Measurements from ENCODE around the gene MKRN2. TPM values are rescaled to one million over a fixed set of nuclear protein-coding genes. Genes with fewer than 3 reads are reported as not detected.

MKRN2 gene
- total RNA-seq, 2 donors from 2014 or later = 21.6 to 23.9 TPM

DNA sequence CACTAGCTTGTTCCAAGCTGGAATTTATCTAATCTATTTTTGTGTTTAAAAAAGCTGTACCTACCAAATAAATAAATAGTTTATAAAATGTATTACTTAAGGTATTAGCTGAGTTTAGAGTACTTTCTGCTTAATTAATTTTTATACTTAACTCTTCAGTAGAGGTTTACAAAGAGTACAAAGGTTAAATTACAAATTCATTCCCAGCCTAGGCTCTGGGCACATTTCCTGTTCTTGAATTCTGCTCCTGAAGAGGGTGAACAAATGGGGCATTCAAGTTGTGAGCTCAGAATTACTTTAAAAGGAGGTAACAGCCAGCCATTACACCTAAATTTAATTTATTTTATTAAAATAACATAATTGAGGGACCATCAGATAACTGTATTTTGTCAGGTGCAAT is 26.4 kb downstream of the MKRN2 start:
- DNase-seq (ENCODE audit: low spot score) = no peak
- intact Hi-C loops (cut with DNase I) = no loop called here

DNA sequence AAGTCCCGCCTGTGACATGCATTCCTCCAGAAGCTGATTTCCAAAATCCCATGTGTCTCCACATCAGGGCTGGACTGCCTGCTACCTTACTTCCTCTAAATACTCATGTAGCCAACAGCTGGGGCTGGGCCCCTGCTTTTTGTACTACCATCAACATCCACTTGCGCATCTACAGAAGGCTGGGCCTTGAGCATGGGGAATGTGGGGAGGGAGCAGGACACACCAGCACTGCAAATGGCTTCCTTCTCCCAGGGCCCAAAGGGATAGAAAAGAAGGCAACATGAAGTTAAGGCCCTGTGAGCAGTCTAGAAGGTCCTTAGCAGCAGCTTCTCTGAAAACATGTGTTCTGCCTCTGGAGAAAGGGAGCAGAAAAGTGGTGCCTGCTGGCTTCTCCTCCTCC is 27.2 kb downstream of the MKRN2 start:
- no peak for DNase-seq (ENCODE audit: low spot score)
- intact Hi-C loops (cut with DNase I) = no loop called here

DNA sequence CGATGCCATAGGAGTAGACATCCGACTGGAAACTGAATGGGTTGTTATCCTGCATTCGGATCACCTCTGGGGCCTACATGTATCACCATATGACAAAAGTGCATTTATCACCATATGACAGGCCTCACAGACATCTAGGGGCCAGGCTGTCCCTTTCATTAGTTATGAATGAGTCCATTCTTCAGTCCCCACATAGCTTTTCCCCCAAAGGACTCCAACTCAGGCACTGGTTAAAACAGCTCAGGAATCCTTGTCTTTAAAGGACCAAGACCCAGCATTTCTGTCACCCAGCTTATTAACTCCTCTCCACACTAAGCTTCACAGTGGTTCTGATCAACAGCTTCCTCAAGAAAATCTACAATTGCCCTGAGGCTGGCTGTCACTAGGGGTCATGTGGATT is 28.3 kb downstream of the MKRN2 start:
- no peak for DNase-seq (ENCODE audit: low spot score)
- intact Hi-C loops (cut with DNase I) = no loop called here

DNA sequence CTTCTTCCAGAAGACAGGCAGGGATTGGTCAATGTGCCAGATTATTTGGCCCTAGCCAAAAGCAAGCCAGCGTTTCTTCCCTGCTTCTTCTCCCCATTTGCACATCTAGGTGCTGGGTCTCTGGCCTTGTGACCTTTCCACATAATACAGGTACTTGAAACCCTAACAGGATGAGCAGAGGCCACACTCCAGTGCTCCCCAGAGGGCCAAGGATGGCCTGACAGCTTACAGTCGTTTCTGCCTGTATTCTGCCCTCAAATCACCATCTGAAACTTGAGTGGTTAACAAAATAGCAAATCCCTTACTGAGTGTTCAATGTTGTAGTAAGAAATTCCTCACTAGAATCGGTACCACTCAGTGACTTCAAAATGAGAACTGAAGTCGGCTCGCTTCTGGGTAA is 29.1 kb downstream of the MKRN2 start:
- DNase-seq (ENCODE audit: low spot score) = no peak
- intact Hi-C loops (cut with DNase I) = no loop called here

DNA sequence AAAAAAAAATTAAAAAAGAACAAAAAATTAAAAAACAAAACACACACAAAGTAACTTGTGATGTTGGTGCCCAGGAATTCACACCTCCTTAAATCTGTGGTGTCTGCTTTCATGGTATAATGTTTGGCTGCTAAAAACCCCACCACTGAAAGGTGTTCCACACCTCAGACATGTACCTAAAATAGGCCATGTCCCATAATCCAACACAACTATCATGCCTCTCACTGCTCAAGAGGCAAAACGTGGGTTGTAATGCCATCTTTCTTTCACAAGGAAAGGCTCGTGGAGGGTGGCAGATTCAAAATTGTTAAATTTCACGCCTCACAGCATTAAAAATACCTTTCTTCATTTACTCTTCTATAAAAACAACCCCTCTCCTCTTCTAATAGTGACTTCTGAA is 29.5 kb downstream of the MKRN2 start:
- intact Hi-C loops (cut with DNase I) = no loop called here
- no peak for DNase-seq (ENCODE audit: low spot score)

DNA sequence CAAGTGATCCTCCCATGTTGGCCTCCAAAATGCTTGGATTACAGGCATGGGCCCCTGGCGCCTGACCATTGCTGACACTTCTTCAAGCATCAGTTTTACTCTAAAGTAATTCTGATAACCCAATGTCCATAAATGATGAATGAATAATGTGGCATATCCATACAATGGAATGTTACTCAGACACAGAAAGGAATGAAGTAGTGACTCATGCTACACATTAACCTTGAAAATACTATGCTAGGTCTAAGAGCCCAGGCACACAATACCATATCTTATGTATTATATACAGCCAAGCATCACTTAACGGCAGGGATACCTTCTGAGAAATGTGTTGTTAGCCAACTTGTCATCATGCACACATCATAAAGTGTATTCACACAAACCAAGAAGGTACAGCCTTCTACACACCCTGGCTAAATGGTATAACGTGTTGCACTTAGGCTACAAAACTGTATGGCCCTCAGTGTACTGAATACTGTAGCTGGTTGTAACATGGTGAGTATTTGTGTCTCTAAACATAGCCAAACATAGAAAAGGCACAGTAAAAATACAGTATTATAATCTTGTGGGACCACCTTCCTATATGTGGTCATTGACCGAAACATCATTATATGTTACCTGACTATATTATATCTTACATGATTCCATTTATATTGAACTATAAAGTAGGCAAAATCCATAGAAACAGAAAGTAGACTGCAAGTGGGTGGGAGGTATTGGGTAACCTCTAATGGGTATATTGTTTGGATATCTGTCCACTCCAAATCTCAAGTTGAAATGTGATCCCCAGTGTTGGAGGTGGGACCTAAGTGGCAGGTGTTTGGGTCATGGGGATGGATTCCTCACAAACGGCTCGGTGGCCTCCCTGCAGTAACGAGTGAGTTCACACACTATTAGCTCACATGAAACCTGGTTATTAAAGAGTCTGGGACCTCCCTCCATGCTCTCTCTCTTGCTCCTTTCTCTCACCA is 31.4 kb downstream of the MKRN2 start:
- no peak for DNase-seq (ENCODE audit: low spot score)
- intact Hi-C loops (cut with DNase I) = no loop called here

DNA sequence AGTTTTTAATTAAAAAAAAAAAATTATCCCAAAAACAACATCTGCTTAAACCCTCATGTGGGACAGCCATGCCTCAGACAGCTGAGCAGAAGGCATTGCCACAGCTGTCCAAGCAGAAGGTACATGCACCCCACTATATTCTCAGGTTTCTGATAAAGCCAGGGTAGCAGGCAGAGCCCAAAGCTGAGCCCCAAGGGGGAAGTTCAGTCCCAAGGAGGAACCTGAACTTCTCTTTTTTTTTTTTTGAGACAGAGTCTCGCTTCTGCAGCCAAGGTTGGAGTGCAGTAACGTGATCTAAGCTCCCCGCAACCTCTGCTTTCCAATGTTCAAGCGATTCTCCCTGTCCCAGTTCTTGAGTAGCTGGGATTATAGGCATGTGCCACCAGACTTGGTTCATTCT is 33.2 kb downstream of the MKRN2 start:
- intact Hi-C loops (cut with DNase I) = loop anchor here in 1 of 2 donors (10.0 kb wide), 1 partner anchor 125 kb away; no protein-coding TSS in a partner anchor
- DNase-seq (ENCODE audit: low spot score) = no peak

DNA sequence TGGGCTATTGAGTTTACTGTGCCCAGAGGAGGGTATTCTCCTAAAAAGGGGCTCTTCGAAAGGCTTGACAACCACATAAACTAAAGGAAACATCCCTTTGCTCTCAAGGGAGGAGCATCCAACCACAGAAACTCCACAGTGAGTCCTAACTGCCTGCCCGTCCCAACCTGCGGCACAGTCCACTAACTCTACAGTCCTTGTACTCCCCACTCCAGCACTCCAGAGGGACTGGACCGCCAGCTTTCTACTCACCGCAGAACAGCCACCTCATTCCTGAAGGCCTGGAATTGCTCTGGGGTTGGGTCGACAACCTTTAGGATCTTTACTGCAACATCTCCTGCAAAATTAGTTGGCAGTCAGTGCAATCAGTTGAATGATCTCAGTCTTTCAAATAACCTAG is 34.6 kb downstream of the MKRN2 start:
- intact Hi-C loops (cut with DNase I) = loop anchor here in 1 of 2 donors (10.0 kb wide), 1 partner anchor 123 kb away; no protein-coding TSS in a partner anchor
- DNase-seq (ENCODE audit: low spot score) = no peak

DNA sequence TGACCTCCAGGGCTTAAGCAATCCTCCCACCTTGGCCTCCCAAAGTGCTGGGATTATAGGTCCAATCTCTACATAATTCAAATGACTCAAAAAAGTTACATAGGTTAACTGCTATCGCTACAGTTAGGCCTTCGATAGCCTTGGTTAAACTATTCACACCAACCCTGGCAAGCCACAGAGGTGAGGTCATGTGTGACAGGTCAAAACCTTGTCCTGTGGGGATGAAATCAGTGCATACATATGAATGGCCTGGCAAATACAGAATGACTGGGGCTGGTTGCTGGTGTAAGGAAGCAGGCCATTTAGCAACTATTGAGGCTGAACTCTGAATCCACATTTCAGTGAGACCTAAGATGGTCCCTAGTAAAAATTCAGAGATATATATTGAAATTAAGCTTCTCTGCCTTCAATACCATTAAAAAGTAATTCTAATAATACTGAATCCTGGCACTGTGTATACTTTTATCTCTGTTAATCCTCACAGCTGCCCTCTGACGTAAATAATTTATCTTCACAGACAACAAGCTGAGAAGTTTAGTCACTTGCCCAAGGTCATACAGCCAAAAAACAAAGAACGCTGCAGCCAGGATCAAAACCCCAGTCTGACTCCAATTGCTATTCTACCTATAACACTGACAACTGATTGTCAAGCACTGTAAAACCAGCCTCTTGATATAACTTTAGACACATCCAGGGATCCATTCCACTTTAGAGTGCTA is 35.3 kb downstream of the MKRN2 start:
- DNase-seq (ENCODE audit: low spot score) = no peak
- intact Hi-C loops (cut with DNase I) = loop anchor here in 1 of 2 donors (10.0 kb wide), 1 partner anchor 123 kb away; no protein-coding TSS in a partner anchor

DNA sequence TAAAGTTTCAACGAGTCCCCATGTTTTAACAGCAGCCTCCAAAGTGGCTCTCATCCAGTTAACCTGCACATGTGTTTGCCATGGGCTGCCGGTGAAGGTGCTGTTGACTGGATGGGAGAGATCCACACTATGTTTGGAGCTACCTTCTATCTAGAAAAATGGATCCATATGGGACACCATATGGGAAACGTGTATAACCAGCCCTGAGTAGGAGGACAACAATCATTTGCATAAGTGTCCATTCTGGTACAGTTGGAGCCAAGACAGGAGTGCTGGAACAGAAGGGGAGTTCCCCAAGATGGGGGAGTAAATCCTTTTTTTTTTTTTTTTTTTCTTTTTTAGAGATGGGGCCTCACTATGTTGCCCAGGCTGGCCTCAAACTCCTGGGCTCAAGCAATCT is 36.6 kb downstream of the MKRN2 start:
- intact Hi-C loops (cut with DNase I) = loop anchor here in 1 of 2 donors (10.0 kb wide), 1 partner anchor 121 kb away; no protein-coding TSS in a partner anchor
- no peak for DNase-seq (ENCODE audit: low spot score)

DNA sequence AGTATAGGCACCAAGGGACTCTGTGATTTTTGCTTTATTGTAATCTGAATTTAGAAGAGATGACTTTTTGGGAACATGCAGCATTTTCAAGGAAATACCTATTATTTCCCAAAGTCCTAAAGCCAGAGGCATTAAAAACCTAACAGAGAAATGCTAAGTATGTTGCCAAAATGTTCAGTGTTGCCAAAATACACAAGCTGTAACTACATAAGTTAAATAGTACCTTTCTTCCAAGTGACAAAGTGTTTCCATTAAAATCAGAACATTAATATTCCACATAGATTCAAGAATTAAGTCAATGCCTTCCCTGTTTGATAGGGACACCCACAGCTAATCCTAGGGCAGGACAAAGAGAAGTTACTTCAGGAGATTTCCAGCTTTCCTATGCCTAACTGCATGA is 42.0 kb downstream of the MKRN2 start:
- DNase-seq (ENCODE audit: low spot score) = no peak
- intact Hi-C loops (cut with DNase I) = loop anchor here in 1 of 2 donors (10.0 kb wide), 1 partner anchor 116 kb away; no protein-coding TSS in a partner anchor

DNA sequence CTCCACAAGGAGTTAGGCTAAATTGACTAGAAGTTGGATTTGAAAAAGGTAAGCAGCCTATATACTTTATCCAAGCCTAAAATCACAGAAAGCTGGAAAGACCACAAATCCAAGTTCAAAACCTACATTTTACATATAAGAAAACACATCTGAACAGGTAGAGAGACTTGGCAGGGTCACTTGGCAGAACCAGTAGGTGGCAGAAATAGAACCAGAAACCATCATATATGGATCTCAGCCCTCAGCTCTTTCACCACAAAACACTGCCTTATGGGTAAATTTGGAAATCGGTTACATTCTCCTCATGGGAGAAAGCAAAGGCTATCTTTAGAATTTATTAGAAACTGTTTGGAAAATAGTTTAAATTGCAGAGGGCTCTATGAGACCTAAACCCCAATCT is 44.2 kb downstream of the MKRN2 start:
- intact Hi-C loops (cut with DNase I) = no loop called here
- no peak for DNase-seq (ENCODE audit: low spot score)

DNA sequence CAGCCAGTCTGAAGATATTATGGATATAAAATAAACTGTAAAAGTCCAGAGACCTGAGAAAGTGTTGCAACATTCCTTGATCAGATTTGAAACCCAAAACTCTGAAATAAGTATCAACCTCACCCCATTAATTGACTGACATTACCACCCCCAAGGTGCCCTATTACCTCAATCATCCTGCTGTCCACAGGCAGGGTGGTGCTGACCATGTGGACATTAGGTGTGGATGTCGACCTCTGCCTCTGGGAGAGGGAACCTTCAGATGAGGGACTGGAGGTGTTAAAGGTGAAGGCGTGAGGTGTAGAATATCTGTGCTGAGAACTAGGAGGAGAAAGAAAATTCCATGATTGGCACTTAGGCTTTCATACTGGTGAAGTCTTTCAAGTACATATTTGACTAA is 47.1 kb downstream of the MKRN2 start:
- DNase-seq (ENCODE audit: low spot score) = no peak
- intact Hi-C loops (cut with DNase I) = no loop called here

DNA sequence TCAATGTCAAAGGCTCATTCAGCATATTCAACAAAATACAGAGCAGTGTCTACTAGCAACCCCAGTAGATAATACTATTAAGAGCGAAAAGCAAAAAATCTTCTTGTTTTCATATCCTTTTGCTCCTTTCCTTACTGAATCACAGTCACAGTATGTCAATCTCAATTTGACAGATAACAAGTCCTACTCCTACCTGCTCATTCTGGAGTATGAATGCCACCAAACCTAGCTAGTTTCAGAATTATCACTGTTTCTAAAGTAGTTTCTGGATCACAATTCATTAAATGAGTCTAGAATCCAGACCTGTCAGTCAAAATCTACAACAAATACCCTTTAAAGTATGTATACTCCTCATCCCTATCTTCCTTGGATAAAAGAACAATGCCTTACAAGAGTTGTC is 51.5 kb downstream of the MKRN2 start:
- DNase-seq (ENCODE audit: low spot score) = no peak
- intact Hi-C loops (cut with DNase I) = no loop called here

DNA sequence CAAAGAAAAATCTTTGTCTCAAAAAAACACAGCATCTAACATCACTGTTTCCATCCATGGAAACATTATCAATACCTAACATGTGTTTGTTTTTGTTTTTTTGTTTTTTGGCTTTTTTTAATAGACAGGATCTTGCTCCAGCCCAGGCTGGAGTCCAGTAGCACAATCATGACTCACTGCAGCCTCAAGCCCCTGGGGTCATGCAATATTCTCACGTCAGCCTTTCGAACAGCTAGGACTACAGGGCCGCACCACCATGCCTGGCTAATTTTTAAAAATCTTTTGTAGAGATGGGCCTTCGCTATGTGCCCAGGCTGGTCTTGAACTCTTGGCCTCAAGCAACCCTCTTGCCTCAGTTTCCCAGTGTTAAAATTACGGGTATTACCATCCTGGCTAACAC is 54.2 kb downstream of the MKRN2 start:
- DNase-seq (ENCODE audit: low spot score) = no peak
- intact Hi-C loops (cut with DNase I) = no loop called here

DNA sequence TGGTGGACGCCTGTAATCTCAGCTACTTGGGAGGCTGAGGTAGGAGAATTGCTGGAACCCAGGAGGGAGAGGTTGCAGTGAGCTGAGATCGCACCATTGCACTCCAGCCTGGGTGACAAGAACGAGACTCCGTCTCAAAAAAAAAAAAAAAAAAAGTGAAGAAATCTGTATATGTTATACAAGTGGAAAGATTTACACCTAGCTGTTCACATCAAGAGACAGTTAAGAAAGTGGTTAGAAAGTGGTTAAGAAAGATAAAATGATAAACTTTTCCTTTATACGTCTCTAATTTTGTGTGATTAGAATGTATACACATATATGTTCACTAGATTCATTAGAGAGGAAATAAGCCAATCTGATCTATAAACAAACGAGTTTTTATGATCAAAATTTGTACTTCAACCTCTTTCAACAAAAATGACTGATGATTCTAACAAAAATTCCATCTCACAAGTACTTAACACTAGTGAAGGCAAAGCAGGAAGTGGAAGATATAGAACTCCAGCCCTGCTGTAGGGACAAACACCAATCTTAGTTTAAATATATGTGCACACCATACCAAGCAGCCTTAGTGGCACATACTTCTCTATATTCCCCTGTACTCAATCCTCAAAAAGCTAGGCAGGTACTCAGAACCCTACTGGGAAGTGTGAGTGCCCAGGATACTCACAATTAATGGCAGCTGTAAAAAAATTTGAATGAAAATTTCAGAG is 55.8 kb downstream of the MKRN2 start:
- DNase-seq (ENCODE audit: low spot score) = no peak
- intact Hi-C loops (cut with DNase I) = no loop called here

DNA sequence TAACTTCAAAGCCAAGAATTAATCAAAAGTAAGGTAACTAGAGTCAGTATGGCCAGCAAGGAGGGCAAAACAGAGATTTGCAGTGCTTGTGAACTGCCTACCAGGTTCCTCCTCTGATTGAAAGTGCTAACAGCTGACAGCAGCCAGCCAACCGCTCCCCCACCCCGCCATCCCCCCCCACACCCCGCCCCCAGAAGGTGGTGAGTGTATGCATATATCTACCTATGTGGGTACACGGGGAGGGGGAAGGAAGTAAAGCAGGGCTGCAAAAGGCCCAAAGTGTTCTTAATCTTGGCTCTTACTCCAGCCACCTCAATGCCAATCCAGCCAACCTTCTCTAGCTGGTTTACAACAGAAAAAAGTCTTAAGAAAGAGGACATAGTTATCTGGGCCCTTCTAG is 56.4 kb downstream of the MKRN2 start:
- intact Hi-C loops (cut with DNase I) = no loop called here
- DNase-seq (ENCODE audit: low spot score) = no peak

DNA sequence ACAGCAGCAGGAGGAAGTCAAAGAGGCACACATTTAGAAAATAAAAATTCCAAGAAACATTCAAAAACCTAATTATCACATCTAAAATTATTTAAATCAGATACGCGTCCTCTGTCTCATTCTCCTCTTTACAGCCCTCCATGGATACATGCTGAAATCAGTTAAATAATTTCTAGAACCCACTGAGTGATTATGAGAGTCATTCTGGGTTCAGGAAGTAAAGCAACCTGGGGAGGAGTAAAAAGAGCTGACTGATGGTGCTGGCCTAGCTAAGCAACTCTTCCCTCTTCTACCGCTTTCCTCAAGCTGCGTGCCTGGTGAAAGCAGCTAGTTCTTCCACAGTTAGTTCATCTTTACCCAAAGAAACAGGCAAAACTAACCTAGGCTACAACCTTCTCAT is 58.4 kb downstream of the MKRN2 start:
- intact Hi-C loops (cut with DNase I) = no loop called here

DNA sequence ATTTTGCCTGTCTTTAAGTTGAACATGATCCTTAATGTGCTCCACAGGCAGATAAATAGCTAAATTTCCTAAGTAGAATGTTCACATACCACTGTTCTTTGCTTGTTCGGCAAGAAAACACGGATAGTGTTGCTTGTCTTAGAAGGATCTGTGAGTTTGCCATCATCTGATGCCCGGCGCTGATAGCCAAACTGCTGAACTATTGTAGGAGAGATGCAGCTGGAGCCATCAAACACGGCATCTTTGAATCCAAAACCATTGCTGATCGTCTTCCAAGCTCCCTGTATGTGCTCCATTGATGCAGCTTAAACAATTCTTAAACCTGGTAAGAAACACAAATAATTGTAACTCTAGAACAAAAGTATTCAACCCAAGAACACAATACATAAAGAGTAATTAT is 61.5 kb downstream of the MKRN2 start:
- DNase-seq (ENCODE audit: low spot score) = no peak
- intact Hi-C loops (cut with DNase I) = no loop called here

More for the DNA sequence above, 58.4 kb downstream of the MKRN2 start:
- no peak for DNase-seq (ENCODE audit: low spot score)

DNA sequence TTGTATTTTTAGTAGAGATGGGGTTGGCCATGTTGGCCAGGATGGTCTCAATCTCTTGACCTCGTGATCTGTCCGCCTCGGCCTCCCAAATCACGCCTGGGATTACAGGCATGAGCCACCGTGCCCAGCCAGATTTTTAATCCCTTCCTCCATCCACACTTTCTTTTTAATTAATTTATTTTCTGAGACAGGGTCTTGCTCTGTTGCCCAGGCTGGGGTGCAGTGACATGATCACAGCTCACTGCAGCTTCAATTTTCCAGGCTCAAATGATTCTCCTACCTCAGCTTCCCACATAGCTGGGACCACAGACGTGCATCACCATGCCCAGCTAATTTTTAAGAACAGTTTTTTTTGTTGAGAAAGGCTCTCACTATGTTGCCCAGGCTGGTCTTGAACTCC is 63.4 kb downstream of the MKRN2 start:
- no peak for DNase-seq (ENCODE audit: low spot score)
- intact Hi-C loops (cut with DNase I) = no loop called here
